OCI-LY7 (cell line): ENCODE data around the gene DLEC1. TPM values are rescaled to one million over a fixed set of nuclear protein-coding genes. Genes with fewer than 3 reads are reported as not detected.

ENCODE experiments used
- BruUV-seq: library from RNA; stranded (reverse); fragments of 400-500 nt; replicated peaks from 2 replicates; lab custom pipeline; 2021; lab: Mats Ljungman, UMichigan
- CTCF ChIA-PET: fragments of 300-600 bp; sonication (Branson Sonifier 250); formaldehyde crosslinking; loops from one replicate; lab custom pipeline; 2022; ENCODE audit warnings: antibody characterized with exemption; ENCODE audit not compliant: unreplicated experiment; lab: Charles Lee
- POLR2A ChIA-PET: fragments of 300-600 bp; sonication (Branson Sonifier 250); formaldehyde crosslinking; loops from one replicate; lab custom pipeline; 2022; ENCODE audit warnings: antibody characterized with exemption; lab: Charles Lee
- DNase-seq: peaks from one replicate; pipeline ENCODE4 v3.0.0-alpha.2; 2015; ENCODE audit warnings: low spot score
- H2AFZ ChIP-seq: fragments of 200-600 bp; sonication (generic), shearing (Covaris generic); 2 replicates; pipeline ENCODE4 v1.6.1; 2014; ENCODE audit warnings: mild to moderate bottlenecking, antibody characterized with exemption, low read length, moderate library complexity
- H3K27ac ChIP-seq: fragments of 200-600 bp; sonication (generic); 2 replicates; pipeline ENCODE4 v1.5.1; 2014; ENCODE audit warnings: mixed run types, low read depth, mild to moderate bottlenecking, moderate library complexity, low read length, inconsistent platforms; ENCODE audit not compliant: poor library complexity, severe bottlenecking
- H3K36me3 ChIP-seq: fragments of 200-600 bp; sonication (generic); 2 replicates; pipeline ENCODE4 v1.6.1; 2014; ENCODE audit warnings: mild to moderate bottlenecking, antibody characterized with exemption, low read length, moderate library complexity, mixed read lengths; ENCODE audit not compliant: insufficient read depth
- H3K4me1 ChIP-seq: fragments of 200-600 bp; sonication (generic); 2 replicates; pipeline ENCODE4 v1.5.1; 2014; ENCODE audit warnings: mild to moderate bottlenecking, low read length; ENCODE audit not compliant: insufficient read depth, poor library complexity, severe bottlenecking
- H3K4me2 ChIP-seq: fragments of 200-600 bp; sonication (generic); 2 replicates; pipeline ENCODE4 v1.6.1; 2014; ENCODE audit warnings: mild to moderate bottlenecking, low read length
- H3K4me3 ChIP-seq: fragments of 200-600 bp; sonication (generic); 2 replicates; pipeline ENCODE4 v1.5.1; 2014; ENCODE audit warnings: mild to moderate bottlenecking, low read depth, low read length; ENCODE audit not compliant: poor library complexity, severe bottlenecking
- H3K79me2 ChIP-seq: fragments of 200-600 bp; sonication (generic); 2 replicates; pipeline ENCODE4 v1.6.1; 2016; ENCODE audit warnings: low read depth, mild to moderate bottlenecking, low read length, moderate library complexity, mixed read lengths; ENCODE audit not compliant: insufficient read depth
- H3K9me2 ChIP-seq: fragments of 200-600 bp; sonication (generic); 2 replicates; pipeline ENCODE4 v1.6.1; 2016; ENCODE audit warnings: mild to moderate bottlenecking, low read length, mixed read lengths; ENCODE audit not compliant: insufficient read depth
- H3K9me3 ChIP-seq: fragments of 200-600 bp; sonication (generic); 2 replicates; pipeline ENCODE4 v1.6.1; 2014; ENCODE audit warnings: mild to moderate bottlenecking, mixed run types, low read length, mixed read lengths
- H4K20me1 ChIP-seq: fragments of 200-600 bp; sonication (generic); 2 replicates; pipeline ENCODE4 v1.6.1; 2014; ENCODE audit warnings: mild to moderate bottlenecking, antibody characterized with exemption, low read length, moderate library complexity, mixed read lengths; ENCODE audit not compliant: insufficient read depth
- EZH2phosphoT487 ChIP-seq: fragments of 200-600 bp; sonication (generic); IDR thresholded peaks from 2 replicates; pipeline ENCODE4 v1.6.1; 2018; ENCODE audit warnings: low read depth, borderline replicate concordance, mild to moderate bottlenecking, mixed run types, antibody characterized with exemption, low read length, moderate library complexity, mixed read lengths
- intact Hi-C: fragments of 100-400 bp; cut with micrococcal nuclease; formaldehyde crosslinking; loops from one replicate; pipeline ENCODE4 v1.10.0; 2022; ENCODE audit not compliant: unreplicated experiment
- total RNA-seq, 2 experiments: library from RNA; depleted of rRNA in 1 of 2; stranded (reverse); fragments of >200 nt in 1 of 2; shearing (Covaris generic) in 1 of 2; gene quantifications; 2 replicates each; pipeline ENCODE4 v1.2.3, GENCODE V29; 2014 to 2022
- TF ChIP-seq, protein P1 (sequence below): fragments of 200-600 bp; sonication (generic); conservative IDR thresholded peaks from 2 replicates; pipeline ENCODE4 v1.5.1; 2014; ENCODE audit warnings: mild to moderate bottlenecking, antibody characterized with exemption, low read length, moderate library complexity, mixed read lengths

Gene DLEC1
- total RNA-seq, 2 experiments from 2014 or later: 0.13 TPM; not detected in 1

DNA sequence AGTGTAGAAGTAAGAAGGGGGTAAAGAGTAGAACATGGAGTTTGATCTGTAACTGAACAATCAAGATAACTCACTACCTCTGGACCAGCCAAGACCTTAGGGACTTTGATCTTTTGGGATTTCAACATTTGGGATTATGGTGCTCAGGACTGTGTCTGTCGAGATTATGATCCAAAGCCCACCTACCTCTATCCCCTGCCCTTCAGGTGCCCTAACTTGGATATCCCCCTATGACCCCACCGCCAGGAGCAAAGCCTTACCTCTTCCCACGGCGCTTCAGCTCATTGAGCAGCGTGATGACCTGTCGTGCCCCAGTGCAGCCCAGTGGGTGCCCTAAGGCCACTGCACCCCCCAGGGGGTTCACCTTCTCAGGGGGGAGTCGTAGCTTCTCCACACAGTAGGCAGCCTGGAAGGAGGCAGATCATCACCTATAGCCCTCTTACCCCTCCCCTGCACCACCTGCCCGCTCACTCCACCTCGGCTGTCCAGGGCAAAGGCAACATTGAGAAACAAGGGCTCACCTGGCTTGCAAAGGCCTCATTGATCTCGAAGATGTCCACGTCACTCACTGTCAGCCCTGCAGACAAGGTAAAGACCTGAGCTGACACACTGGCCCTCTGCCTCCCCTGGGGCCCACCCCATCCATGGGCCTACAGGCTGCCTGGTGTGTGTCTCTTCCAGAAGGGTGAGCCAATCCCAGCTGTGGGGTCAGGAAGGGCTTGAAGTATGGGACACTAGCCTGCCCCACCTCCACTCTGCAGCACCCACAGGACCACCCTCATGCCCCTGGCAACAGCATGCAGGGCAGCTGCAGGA is 86.5 kb downstream of the DLEC1 start:
- ChIA-PET CTCF (no interaction called here), POLR2A (no interaction called here)
- no peak overlapping the region for H3K4me3 ChIP-seq
- H3K36me3 ChIP-seq: peaks cover 82% of the 10 kb centered on the region
- no peak overlapping the region for H3K27ac ChIP-seq
- H3K4me2 ChIP-seq: no peak overlapping the region
- BruUV-seq: no TSS peak
- no peaks in the 10 kb centered on the region for H4K20me1 ChIP-seq
- no peaks in the 10 kb centered on the region for H3K9me2 ChIP-seq
- H3K79me2 ChIP-seq: no peaks in the 10 kb centered on the region
- TF ChIP-seq EZH2phosphoT487: no peak
- TF ChIP-seq, protein P1, sequence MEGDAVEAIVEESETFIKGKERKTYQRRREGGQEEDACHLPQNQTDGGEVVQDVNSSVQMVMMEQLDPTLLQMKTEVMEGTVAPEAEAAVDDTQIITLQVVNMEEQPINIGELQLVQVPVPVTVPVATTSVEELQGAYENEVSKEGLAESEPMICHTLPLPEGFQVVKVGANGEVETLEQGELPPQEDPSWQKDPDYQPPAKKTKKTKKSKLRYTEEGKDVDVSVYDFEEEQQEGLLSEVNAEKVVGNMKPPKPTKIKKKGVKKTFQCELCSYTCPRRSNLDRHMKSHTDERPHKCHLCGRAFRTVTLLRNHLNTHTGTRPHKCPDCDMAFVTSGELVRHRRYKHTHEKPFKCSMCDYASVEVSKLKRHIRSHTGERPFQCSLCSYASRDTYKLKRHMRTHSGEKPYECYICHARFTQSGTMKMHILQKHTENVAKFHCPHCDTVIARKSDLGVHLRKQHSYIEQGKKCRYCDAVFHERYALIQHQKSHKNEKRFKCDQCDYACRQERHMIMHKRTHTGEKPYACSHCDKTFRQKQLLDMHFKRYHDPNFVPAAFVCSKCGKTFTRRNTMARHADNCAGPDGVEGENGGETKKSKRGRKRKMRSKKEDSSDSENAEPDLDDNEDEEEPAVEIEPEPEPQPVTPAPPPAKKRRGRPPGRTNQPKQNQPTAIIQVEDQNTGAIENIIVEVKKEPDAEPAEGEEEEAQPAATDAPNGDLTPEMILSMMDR: no peak
- intact Hi-C loops: no loop called here
- no peak for DNase-seq
- H2AFZ ChIP-seq: no peak overlapping the region
- no peaks in the 10 kb centered on the region for H3K4me1 ChIP-seq
- H3K9me3 ChIP-seq: no peaks in the 10 kb centered on the region

DNA sequence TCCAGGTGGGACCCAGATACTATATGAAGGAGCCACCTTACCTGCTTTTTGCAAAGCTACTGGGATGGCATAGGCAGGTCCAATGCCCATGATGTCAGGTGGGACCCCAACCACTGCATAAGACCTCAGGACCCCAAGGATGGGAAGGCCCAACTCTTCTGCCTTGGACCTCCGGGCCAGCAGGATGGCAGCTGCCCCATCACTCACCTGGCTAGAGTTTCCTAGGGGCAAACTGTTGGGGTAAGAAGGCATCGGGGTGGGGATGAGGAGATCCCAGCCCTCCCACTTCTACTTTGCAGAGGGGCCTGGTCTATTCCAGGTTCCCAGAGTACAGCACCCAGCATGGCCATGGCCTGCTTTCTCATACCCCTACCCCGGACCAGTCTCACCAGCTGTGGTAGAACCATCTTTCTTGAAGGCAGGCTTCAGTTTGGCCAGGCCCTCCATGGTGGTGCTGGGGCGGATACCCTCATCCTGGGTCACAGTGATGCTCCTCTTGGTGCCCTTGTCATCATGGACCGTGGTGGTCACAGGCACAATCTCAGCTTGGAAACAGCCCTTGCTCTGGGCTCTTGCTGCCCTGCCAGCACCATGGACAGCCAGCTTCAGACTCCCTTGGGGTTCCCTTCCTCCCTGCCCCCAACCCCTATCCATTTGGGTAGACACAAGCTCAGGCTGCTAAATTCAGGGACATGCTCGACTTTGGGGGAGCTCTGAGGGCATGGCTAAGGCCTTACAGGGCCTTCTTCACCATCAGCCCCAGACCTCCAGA is 87.3 kb downstream of the DLEC1 start:
- Histone ChIP-seq H3K4me2 (no peak overlapping the region), H4K20me1 (no peaks in the 10 kb centered on the region), H3K4me3 (no peak overlapping the region), H3K27ac (no peak overlapping the region), H3K9me3 (no peaks in the 10 kb centered on the region), H2AFZ (no peak overlapping the region), H3K9me2 (no peaks in the 10 kb centered on the region), H3K36me3 (peaks cover 83% of the 10 kb centered on the region), H3K79me2 (no peaks in the 10 kb centered on the region), H3K4me1 (no peaks in the 10 kb centered on the region)
- no peak for TF ChIP-seq EZH2phosphoT487
- TF ChIP-seq, protein P1: no peak
- BruUV-seq: no TSS peak
- ChIA-PET POLR2A (no interaction called here), CTCF (no interaction called here)
- no peak for DNase-seq
- intact Hi-C loops: no loop called here
